GM19372 (cell line): ENCODE measurements around the gene PTPRG.

Source experiments
- ATAC-seq: cut with Tn5 transposase; IDR thresholded peaks from one replicate; pipeline ENCODE4 v1.9.1; 2021; ENCODE audit warnings: mild to moderate bottlenecking, low read depth, moderate library complexity; ENCODE audit not compliant: unreplicated experiment

The PTPRG gene

GRCh38 chr3:62153231-62153630, 591.9 kb downstream of the PTPRG start:
- ATAC-seq: no peak

DNA sequence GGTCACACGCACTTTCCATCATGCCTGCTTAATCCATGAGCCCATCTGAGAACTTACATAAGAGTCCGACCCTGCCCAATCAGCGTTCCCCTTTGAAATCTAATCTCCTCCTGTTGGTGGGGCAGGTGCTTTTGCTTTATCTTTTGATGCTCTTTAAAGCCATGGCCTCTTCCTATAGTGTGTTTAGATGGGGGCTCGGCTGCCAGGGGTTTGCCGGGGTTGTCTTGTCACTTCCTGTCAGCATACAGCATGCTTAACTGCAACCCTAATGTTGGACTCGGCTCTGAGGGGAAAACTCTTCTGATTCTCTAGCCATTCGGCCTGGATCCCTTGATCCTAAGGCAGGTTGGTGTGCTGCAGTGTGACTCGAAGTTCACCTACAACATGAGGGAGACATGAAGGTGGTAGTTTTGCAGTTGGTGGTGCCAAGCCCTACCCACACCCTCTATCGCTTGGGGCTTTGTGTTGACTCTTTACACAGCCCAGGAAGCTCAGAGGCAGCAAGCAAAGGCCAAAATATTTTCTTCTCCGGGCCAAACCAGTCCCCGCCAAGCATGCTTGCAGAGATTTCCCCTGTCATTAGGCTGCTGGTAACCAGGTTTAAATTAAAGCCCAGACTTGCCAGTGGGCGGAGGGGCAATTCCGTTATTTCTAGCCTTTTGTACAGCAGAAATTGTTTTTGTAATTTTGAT, 593.2 kb downstream of the PTPRG start:
- no peak for ATAC-seq

GRCh38 chr3:62159056-62159708, 597.8 kb downstream of the PTPRG start:
- no peak for ATAC-seq

- no peak for ATAC-seq
Observed at GRCh38 chr3:62159709-62160092, 598.3 kb downstream of the PTPRG start.

DNA sequence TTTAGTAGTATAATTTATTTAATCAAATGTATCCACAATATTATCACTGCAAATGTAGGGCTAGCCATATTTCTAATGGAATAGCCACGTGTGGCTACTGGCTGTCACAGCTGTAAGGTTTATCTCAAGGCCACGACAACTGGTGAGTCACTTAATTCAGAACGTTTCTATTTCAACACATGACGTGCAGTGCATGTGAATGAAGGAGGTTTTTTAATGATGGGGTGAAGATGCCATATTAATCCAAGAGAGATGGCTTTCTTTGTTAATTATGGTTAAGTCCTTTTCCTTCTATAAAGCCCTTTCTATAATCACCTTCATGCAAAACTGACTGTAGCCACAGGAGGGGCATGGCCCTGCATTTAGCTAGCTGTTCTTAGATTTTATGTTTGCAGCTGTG, 600.0 kb downstream of the PTPRG start:
- no peak for ATAC-seq

GRCh38 chr3:62164196-62164595, 602.8 kb downstream of the PTPRG start:
- ATAC-seq: no peak

GRCh38 chr3:62164746-62165145, 603.4 kb downstream of the PTPRG start:
- no peak for ATAC-seq

DNA sequence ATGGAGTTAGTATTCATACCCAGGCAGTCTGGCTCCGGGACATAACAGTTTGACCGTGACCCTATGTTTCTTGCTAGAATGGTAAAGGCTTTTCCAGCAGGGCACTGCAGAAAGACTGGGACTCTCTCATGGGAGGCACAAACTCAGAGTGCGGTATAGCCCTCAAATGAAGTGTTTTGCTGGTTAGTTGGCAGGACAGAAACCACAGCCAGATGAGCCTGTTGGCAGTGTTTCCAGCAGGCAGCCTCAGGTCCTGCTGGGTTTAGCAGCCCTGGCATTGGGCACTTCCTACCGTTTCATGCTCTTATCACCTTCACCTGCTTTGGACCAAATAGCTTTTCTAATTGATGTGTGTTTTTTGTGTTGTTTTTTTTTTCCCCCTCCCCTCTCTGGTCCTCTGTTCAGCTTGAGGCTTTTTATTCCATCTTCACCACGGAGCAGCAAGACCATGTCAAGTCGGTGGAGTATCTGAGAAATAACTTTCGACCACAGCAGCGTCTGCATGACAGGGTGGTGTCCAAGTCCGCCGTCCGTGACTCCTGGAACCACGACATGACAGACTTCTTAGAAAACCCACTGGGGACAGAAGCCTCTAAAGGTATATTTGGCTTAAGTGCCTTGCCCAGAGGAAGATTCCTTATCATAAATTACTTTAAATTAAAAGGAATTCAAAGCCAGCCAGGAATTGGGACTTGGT, 606.3 kb downstream of the PTPRG start:
- no peak for ATAC-seq

DNA sequence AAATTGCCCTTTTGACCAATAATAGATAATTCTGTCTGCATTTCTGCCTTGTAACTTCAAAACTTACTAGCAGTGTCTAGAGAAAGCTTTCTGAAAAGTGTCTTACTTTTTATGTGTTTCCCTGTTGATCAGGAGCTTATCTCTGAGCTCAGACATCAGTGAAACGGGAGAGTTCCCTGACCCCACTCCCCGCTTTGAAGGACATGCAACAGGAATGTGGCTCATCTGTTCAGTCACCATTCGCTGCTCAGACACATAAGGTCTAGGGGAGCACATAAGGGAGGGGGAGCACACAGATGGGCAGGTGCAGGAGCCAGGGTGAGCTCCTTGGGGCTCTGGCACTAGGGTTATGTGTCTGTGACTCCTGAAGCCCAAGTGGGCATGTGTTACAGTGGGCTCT, 607.0 kb downstream of the PTPRG start:
- ATAC-seq: no peak

- ATAC-seq: no peak
Observed at GRCh38 chr3:62169906-62170660, 608.7 kb downstream of the PTPRG start.

GRCh38 chr3:62171789-62172188, 610.4 kb downstream of the PTPRG start:
- ATAC-seq: no peak

DNA sequence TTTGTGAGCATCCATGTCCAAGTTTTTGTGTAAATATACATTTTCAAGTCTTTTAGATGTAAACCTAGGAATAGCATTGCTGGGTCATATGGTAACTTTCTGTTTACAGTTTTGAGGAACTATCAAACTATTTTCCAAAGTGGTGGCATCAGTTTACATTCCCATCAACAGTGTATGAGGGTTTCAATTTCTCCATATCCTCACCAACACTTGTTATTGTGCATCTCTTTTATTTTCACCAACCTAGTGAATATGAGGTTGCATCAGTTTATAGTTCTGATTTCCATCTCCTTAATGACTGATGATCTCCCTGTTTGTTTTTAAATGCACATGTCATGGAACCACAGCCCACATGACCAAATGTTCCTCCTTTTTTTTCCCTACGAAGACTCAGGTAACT, 610.8 kb downstream of the PTPRG start:
- ATAC-seq: no peak

DNA sequence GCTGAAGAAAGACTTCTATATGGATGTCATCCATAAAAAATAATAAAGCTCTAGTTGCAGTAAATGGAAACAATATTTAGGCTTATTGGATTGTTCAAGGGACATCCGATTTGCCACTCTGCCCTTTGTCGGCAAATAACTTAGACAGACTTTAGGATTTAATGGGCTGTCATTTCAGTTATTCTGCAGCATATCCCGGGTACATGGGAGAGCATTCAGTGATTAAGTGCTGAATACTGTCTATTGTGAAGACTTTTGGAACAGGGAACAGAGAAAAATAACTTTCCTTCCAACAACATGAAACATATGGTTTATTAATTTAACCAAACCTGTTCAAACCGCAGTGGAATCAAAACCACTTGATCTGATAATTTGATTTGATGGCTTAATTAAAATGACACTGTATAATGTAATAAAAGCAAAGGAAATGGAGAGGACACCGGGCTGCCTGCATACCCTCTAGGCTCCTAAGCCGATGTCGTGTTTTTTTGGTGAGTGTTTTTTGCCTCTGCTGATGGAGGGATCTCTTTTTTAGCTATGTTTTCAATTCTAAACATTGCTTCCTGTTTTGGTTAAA, 612.7 kb downstream of the PTPRG start:
- no peak for ATAC-seq

DNA sequence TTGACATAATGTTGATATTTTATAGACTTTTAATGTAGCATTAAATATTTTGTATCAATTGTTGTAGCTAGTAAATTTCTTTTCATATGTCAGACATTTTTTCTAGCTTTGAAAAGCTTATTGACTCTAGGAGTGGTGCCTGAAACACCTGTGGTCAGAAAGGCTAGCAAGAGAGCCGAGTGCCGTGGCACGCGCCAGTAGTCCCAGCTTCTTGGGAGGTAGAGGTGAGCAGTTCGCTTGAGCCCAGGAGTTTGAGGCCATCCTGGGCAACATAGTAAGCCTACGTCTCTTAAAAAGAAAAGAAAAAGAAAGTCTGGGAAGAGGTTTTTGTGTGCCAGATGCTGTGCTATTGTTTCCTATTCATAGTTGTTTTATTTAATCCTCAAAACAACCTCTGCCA, 613.8 kb downstream of the PTPRG start:
- no peak for ATAC-seq

DNA sequence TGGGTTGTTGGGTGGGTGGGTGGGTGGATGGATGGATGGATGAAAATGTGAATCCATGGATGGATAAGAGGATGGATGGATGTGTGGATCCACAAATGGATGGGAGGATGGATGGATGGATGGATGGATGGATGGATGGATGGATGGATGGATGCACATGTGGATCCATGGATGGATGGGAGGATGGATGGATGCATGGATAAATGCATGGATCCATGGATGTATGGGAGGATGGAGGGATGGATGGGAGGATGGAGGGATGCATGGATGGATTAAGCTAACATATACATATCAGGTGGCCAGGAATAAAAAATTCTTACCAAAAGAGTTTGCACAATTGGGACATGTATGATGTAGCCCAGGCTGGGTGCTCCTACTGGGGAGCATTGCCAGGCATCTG, 616.7 kb downstream of the PTPRG start:
- no peak for ATAC-seq

GRCh38 chr3:62178739-62179600, 617.6 kb downstream of the PTPRG start:
- ATAC-seq: no peak

- no peak for ATAC-seq
Observed at GRCh38 chr3:62180514-62180913, 619.1 kb downstream of the PTPRG start.

DNA sequence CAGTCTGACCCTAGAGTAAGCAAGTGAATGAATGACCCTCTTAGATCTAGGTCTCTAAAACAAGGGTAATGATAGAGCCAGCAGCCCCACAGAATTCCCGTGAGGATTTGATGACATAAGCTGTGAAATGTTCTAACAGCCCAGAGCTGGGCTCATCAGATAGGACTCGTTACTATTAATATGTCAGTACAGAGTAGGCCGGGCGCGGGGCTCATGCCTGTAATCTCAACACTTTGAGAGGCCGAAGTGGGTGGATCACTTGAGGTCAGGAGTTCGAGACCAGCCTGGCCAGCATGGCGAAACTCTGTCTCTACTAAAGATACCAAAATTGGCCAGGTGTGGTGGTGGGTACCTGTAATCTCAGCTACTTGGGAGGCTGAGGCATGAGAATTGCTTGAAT, 621.7 kb downstream of the PTPRG start:
- no peak for ATAC-seq

- no peak for ATAC-seq
Observed at GRCh38 chr3:62183969-62184368, 622.6 kb downstream of the PTPRG start.

GRCh38 chr3:62184559-62184958, 623.2 kb downstream of the PTPRG start:
- ATAC-seq: no peak
